ENCODE measurements around the gene MAN1A1. TPM values are rescaled to one million over a fixed set of nuclear protein-coding genes. Genes with fewer than 3 reads are reported as not detected.
"Not testable (repeated sequence)": the region's sequence is repeated elsewhere in the genome, so short reads cannot be mapped to it uniquely, and the experiment has no call there.

The MAN1A1 gene
- 28.1 and 30.6 TPM in 2 replicates for total RNA-seq

DNA sequence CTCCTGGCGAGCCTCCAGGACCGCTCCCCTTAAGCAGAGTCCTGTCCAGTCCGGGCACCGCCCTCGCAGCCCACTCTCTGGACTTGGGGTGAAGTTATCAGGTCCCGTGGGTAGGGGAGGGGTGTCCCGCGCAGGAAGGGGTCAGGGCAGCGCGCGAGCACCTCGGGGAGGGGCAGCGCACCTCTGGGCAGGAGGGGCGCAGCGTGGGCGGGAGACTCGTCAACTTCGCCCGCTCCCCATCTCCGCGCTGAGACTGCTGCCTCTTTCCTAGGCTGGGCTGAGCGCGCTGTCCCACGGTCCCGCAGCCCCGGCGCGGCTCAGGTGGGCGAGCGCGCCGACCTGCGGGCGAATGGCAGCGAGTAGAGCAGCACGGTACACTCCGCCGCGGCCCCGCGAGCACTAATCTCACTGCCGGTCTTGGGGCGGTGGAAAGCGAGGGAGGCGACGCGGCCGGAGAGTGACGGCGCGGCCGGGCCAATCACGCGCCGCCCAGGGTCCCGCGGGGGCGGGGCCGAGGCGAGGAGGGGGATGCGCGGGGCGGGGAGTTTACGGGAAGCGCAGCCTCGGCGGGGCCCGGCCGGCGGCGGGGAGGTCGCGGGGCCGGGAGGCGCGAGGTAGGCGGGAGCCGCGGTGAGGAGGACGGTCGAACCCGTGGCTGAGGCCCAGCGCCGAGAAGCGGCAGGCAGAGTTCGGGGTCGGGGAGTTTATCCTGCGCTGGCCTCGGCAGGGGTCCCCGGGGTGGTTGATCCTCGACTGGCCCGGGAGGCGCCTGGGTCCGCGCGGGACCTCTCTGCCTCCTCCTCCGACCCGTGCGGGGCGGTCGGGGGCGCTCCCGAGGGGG is at the start of gene MAN1A1:
Gene MAN1A1 (minus strand): TSS at position 401 of the 841 bp plus-strand sequence. CDS start 696 bp downstream, outside the sequence.
- intact Hi-C loops (cut with micrococcal nuclease), result loop anchor here (1.0 to 10.0 kb wide), 14 partner anchors 54 to 1869 kb away; partner anchors contain the start of genes CEP85L, GOPC, MCM9 and NUS1

DNA sequence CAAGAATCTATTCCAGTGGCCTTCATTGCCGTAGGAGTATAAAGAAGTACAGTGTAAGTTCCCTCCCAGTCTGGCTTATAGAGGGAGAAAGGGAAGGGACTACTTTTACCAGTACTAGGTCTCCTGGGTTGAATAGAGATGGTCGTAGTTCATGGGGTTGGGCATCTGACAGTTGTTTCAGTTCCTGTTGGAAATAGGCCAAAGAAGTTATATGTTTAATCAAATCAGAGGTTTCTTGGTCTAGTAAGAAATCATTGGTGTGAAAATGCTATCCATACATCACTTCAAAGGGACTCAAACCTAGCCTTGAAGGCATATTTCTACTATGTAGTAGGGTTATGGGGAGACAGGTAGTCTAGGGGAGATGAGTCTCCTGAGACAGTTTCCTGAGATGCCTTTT is 45.6 kb upstream of the MAN1A1 start:
- intact Hi-C loops (cut with micrococcal nuclease), result no loop called here

DNA sequence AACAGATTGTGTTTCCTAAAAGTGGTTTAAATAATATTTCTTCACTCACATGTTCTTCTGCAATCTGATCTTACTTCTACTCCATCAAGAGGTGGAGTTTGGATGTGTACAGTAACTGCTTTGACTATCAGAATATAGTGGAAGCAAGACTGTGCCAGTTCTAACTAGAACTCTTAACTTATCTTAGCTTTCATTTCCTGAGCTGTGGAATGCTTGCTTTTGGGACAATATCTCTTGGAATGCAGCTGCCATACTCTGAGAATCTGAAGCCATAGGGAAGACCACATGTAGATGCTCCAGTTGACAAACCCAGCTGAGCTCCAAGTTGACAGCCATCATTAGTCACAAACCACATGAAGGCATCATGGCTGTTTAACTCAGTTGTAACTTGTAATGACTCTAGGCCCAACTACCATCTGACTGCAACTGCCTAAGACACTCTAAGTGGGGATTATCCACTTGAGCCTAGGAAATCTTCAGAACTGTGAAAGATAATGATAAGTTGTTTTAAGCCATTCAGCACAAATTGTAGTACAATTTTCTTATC is 40.8 kb upstream of the MAN1A1 start:
- intact Hi-C loops (cut with micrococcal nuclease), result no loop called here

DNA sequence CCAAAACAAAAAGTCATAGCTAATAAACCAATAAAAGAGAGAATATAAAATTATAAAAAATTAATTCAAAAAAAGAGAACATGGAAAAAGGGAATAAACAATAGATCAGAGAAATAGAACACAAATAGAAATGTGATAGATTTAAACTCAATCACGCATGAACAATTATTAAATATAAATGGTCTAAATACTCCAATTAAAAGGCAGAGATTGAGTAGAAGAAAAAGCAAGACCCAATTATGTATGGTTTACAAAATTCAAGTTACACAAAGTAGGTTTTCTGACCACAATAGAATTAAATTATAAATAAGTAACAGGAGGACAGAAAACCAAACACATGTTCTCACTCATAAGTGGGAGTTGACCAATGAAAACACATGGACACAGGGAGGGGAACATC is 36.4 kb upstream of the MAN1A1 start:
- intact Hi-C loops (cut with micrococcal nuclease), result no loop called here

DNA sequence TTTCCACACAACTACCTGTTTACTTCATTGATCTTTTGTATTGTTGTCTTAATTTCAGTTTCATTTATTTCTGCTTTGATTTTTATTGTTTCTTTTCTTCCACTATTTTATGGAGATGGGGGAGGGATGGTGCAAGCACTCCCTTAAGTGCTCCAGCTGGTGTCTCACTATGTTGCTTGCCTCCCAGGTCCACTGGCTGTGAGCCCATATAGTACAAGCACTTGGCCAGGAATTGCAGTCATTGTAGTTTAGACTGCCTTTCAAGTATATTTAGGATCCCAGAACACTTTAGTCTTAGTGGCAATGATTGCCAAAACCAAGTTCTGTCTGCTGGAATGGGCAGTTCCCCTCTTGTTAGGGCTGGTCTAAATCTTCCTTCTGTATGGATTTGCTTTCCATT is 34.9 kb upstream of the MAN1A1 start:
- intact Hi-C loops (cut with micrococcal nuclease), result no loop called here

DNA sequence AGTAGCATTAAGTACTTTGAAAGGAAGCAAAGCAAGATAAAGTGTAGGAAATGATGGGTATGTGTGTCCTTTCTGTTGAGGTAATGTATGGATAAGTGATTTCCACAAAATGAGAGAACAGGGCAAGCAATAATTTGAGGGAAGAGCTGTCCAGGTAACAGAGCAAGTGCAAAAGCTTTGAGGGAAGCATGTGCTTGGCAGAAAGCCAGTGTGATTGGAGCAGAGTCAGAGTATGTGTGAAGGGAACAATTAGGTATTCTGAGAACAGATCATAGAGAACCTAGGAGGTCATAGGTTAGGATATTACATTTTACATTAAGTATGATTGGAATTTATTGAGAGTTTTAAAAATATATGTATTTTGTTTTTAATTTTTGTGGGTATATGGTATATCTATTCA is 30.2 kb upstream of the MAN1A1 start:
- intact Hi-C loops (cut with micrococcal nuclease), result no loop called here

DNA sequence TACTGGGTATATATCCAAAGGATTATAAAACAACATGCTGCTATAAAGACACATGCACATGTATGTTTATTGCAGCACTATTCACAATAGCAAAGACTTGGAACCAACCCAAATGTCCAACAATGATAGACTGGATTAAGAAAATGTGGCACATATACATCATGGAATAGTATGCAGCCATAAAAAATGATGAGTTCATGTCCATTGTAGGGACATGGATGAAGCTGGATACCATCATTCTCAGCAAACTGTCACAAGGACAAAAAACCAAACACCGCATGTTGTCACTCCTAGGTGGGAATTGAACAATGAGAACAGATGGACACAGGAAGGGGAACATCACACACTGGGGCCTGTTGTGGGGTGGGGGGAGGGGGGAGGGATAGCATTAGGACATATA is 27.5 kb upstream of the MAN1A1 start:
- intact Hi-C loops (cut with micrococcal nuclease), result not testable (repeated sequence)

DNA sequence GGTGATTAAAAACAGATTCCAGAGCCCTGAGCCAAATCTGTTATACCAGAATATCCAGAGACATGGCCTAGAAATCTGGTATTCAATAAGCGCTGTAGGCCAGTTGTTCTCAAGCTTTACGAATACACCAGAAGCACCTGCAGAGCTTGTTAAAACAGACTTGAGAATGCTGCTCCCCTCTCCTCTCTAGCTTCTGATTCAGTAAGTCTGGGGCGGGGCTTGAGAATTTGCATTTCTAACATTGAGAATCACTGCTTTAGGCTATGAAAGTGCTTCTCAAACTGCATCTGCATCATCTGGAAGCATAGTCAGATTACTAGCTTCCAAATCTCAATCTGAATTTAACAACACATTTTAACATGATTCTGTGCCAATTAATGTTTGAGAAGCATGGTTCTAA is 20.5 kb upstream of the MAN1A1 start:
- intact Hi-C loops (cut with micrococcal nuclease), result no loop called here

DNA sequence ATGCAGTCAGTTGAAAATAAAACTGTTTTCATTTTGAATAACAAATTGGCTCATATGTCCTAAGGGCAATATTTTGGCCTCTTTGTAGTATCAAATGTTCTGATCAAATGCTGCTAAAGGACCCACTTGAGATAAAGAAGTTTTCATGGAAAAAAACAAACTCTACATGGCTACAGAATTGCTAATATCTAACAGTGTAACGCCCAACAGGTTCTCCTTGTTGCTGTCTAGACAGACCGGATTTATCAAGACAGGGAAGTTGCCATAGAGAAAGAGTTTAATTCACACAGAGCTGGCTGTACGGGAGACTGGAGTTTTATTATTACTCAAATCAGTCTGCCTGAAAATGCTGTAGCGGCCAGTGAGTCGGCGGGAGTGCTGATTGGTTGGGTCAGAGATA is 19.4 kb upstream of the MAN1A1 start:
- intact Hi-C loops (cut with micrococcal nuclease), result no loop called here

DNA sequence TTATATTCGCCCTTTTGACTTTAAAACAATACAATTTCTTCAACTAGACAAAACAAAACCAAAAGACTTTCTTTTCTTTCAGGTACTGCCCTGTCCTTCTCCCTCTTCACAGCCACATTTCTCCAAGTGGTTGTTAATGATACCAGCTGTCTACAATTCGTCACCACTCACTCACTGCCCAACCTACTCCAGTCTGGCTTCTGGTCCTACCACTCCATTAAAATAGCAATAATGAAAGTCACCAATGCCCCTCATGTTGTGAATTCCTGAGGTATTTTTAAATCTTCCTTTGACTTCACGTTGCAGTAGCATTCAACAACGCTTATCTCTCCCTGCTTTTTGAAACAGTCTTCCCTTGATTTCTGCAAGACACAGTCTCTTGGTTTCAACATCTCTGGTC is 11.6 kb upstream of the MAN1A1 start:
- intact Hi-C loops (cut with micrococcal nuclease), result no loop called here

DNA sequence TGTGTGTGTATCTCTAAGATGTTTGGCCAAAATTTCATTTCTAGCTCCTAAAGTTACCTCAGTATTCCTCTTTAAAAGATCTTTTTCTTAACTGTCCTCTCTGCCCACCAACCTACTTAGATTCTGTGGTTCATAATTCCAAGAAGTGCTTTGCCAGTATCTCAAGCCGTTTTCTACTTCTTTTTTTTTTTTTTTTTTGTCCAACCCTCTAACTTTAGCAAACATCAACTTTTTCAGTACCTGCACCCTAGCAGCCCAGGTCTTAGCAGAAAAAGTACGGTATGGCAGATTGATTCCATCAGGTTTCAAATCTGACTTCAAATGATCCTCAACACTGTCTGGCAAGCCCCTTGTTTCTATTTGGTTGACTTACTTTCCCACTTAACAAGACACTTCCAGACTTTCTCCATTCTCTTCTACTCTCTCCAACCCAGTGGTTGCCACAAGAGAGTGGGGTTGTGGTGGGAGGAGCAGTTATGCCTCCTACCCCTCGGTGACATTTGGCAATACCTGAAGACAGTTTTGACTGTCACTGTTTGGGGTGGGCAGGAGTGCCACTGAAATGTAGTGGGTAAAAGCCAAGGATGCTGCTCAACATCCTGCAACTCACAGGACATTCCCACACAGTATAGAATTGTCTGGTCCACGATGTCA is 10.8 kb upstream of the MAN1A1 start:
- intact Hi-C loops (cut with micrococcal nuclease), result no loop called here

DNA sequence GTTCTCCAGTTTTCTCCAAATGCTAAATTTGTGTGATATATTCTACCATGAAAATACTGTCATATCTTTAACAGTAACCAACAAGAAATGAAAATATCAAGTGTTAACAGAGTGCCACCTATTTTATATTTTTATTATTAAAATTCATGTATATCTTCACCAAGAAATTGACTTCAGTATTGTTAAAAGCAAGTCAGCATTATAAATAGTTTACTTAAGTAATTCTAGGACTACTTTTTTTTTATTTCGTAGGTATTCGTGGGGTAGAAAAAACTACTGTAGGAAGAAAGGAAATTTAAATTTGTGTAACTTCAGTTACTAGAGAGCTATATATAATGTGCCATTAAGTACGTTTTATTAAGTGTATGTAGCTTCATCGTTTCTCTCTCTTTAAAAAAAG is 6.3 kb upstream of the MAN1A1 start:
- intact Hi-C loops (cut with micrococcal nuclease), result no loop called here

DNA sequence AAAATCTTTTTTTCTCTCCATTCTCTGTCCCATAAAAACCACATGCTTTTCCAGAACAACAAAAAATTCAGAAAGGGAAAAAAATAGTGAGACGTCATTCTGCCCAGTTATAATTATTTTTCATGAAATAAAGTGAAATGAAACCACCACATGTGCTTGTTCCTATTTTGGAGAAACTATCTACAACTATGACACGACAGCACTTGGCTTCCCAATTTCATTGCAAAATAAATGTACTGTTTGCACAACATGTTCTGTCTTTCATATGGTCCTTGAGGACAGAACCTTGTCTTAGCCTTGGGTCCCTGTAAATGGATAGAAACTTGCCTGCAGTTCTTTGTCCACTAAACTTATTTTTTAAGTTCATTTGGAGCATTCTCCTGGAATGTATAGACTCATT is 5.6 kb upstream of the MAN1A1 start:
- intact Hi-C loops (cut with micrococcal nuclease), result no loop called here

DNA sequence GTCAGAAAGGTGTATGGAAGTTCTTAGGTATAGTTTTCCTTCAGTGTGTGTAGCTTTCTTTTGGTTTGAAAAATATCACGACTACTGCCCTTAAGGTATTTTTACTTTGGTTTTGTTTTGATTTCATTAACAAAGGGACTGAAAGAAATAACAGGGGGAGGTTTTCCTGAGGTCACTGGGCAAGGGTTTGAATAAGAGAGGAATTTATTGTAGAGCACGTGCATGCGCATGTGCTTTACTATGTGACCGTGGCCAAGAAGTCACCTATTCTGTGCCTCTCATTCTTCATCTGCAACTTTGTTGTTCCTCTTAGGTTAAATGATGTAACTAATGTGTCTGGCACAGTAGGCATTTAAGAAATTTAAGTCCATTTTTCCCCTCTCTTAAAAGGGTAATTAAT is 4.1 kb upstream of the MAN1A1 start:
- intact Hi-C loops (cut with micrococcal nuclease), result loop anchor here (5.0 kb wide), 1 partner anchor 1751 kb away; the partner anchor contains the start of gene GOPC

DNA sequence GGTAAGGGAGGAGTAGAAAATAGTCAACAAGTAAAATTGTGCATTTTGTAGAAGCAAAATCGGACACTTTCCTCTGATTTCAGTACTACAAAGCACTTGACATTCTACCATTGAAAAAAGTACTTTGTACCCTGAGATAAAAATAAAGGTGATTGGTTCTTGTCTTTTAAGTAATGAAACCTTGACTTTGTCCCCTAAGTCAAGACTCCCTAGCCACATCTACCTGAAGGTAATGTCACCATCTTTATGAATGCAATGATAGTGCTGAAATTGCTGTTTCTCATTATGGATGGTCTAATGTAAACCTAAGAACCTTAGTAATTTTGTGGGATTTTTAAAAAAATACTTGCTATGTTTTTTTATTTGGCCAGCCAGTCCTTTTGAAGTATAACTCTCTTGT is 2.4 kb upstream of the MAN1A1 start:
- intact Hi-C loops (cut with micrococcal nuclease), result loop anchor here (5.0 kb wide), 1 partner anchor 1750 kb away; the partner anchor contains the start of gene GOPC

DNA sequence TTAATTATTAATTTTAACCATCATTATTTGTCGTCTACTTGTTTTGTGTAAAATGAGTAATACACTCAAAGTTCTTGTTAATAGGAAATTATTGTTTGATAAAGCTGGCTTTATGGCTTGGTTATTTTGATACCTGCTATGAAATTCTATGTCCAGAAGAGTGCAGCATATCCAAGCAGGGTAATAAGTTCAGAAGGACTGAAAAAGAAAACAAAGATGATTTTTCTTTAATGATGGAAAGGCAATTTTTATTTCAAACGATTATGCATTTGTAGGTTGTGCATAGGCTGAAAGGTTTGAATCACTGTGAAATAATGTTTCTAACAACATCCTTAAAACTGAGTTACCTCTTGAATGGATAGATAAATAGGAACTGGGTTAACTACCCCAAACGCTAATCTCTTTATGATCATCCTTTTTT is 1.4 kb upstream of the MAN1A1 start:
- intact Hi-C loops (cut with micrococcal nuclease), result loop anchor here (1.0 to 5.0 kb wide), 13 partner anchors 56 to 1983 kb away; partner anchors contain the start of genes ASF1A, GOPC, MCM9 and TBC1D32

DNA sequence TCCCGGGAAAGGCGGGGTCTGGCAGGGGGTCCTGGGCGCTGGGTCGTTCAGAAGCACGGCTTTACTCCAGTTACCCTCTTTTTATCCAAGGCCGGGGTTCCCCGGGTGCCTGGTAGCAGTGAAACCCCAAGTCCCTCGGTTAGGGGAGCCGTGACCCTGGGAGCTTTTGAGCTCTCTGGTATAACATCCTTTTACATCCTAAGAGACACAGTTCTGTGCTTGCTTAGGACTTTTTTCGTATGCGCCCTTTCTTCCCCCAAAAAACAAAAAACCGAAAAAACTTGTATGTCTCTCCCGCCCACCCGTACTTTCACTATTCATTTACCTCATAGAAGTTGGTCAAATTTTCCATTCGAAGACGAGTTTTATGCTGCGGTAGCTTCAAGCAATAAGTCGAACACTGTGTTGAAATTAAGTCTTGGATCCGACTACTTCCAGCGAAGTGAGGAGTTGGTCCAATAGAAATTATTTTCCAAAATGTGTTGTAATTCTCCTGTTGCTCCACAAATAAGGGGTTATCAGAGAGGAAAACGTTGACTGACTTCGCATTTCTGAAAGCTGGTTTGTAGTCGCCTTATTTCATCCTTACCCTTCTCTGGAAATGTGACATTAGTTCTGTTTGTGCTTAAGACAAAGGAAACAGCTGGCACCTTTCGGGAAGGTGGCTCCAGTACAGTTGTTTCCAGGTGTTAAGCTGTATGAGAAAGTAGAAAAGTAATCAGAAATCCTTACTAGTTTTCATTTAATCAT is 816 bp upstream of the MAN1A1 start:
- intact Hi-C loops (cut with micrococcal nuclease), result loop anchor here (1.0 to 5.0 kb wide), 9 partner anchors 55 to 1870 kb away; partner anchors contain the start of genes GOPC and MCM9

DNA sequence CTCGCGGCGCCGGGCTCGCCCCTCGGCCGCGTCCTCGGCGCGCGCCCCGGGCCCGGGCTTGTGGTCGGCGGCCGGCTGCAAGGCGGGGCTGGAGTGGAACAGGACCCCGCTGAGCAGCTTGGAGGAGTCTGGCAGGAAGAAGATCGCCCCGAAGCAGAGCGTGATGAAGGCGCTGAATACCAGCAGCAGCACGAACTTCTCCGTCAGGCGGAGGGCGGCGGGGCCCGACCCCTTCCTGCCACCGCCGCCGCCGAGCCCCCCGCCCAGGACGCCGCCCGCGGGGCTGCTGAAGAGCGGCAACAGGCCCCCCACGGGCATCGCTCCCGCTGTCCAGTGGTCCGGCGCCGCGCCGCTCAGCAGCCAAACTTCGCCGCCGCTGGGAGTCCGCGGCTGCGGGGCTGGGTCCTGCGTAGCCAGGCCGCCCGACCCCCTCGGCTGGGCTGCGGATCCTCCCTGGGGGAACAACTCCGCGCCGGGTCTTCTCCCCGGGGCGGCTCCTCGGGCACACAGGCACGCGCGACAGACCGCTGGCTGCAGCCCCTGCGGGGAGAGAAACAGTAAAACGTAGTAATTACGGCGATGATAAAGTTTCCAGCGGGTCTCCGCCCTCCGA is 707 bp downstream of the MAN1A1 start:
- intact Hi-C loops (cut with micrococcal nuclease), result loop anchor here (1.0 to 10.0 kb wide), 9 partner anchors 16 to 1674 kb away; partner anchors contain the start of genes CEP85L and NUS1

DNA sequence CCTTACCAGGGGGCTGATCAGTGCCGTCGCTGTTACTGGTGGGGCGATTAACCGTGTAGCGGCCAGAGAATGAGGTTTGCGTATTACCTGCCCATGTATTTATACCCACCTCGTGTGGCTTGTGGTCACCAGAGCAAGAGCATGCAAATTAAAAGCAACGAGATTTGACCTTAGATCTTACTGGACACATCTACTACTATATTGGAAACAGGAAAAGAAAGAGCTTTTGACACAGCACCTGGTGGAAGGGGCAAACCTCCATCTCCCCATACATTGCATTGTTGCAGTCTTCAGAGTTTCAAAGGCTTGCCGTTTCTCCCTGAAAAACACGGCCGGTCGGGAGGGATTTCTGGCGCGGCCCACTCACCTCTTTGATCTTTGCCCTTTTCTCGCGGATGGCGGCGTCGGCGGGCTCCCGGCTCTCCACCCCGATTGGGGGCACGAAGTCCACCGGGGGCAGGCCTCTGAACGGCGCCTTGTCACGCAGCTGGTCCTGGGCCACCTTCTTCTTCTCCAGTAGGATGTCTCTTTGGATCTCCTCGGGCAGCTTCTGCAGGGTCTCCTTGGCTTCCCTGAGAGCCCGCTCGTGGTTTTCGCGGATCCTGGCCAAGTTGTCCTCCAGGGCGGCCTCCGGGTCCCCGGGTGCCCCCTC is 1.3 kb downstream of the MAN1A1 start:
- intact Hi-C loops (cut with micrococcal nuclease), result loop anchor here (1.0 to 10.0 kb wide), 8 partner anchors 15 to 1673 kb away; partner anchors contain the start of gene NUS1

Data from T-helper 1 cell treated with Interleukin-12 subunit alpha and Interleukin-12 subunit beta and Interleukin-4 antibody, amounts not matched to agents 30 ng/mL and 1 ng/mL, for 36 hours (primary cell).